GM23338 (cell line): ENCODE measurements around the gene EMC6. TPM values are rescaled to one million over a fixed set of nuclear protein-coding genes. Genes with fewer than 3 reads are reported as not detected.
A peak's percentile ranks its signal among the peaks of the same experiment; 100 is the strongest.

Experiments
- ATAC-seq: fragments of 200-7000 bp; cut with Tn5 transposase; 3 replicates; pipeline ENCODE4 v1.9.1; 2020
- DNase-seq: peaks from one replicate; pipeline ENCODE4 v3.0.0-alpha.2; 2015; ENCODE audit warnings: low spot score
- H2AFZ ChIP-seq: fragments of 200-600 bp; sonication (generic); 2 replicates; pipeline ENCODE4 v1.8.0; 2016; ENCODE audit warnings: antibody characterized with exemption, mild to moderate bottlenecking, moderate library complexity
- H3F3A ChIP-seq: fragments of 200-600 bp; sonication (generic); replicated peaks from 2 replicates; pipeline ENCODE4 v1.8.0; 2017; ENCODE audit warnings: antibody characterized with exemption, mixed run types, low read depth
- H3K27ac ChIP-seq: fragments of 200-600 bp; sonication (generic); 2 replicates; pipeline ENCODE4 v1.6.1; 2016; ENCODE audit warnings: low read depth
- H3K27me3 ChIP-seq: fragments of 200-600 bp; sonication (generic); 2 replicates; pipeline ENCODE4 v1.8.0; 2016; ENCODE audit warnings: mild to moderate bottlenecking, mixed run types, moderate library complexity; ENCODE audit not compliant: insufficient read depth
- H3K36me3 ChIP-seq: fragments of 200-600 bp; sonication (generic); 2 replicates; pipeline ENCODE4 v1.8.0; 2016; ENCODE audit warnings: mild to moderate bottlenecking; ENCODE audit not compliant: insufficient read depth
- H3K4me1 ChIP-seq: fragments of 200-600 bp; sonication (generic); 2 replicates; pipeline ENCODE4 v1.8.0; 2016; ENCODE audit warnings: mild to moderate bottlenecking, moderate library complexity; ENCODE audit not compliant: insufficient read depth
- H3K4me2 ChIP-seq: fragments of 200-600 bp; sonication (generic); 2 replicates; pipeline ENCODE4 v1.7.1; 2017; ENCODE audit warnings: mixed run types
- H3K4me3 ChIP-seq: fragments of 200-600 bp; sonication (generic); 2 replicates; pipeline ENCODE4 v1.6.1; 2016; ENCODE audit warnings: mixed run types
- H3K79me2 ChIP-seq: fragments of 200-600 bp; sonication (generic); replicated peaks from 2 replicates; pipeline ENCODE4 v1.8.0; 2017; ENCODE audit warnings: mild to moderate bottlenecking; ENCODE audit not compliant: insufficient read depth
- H3K9me2 ChIP-seq: fragments of 200-600 bp; sonication (generic); 2 replicates; pipeline ENCODE4 v1.8.0; 2017; ENCODE audit not compliant: insufficient read depth
- H4K20me1 ChIP-seq: fragments of 200-600 bp; sonication (generic); replicated peaks from 2 replicates; pipeline ENCODE4 v1.8.0; 2017; ENCODE audit warnings: mild to moderate bottlenecking; ENCODE audit not compliant: insufficient read depth
- H3K27ac Mint-ChIP-seq: 2 replicates; pipeline ENCODE4 v1.8.0; 2020; ENCODE audit warnings: inconsistent platforms, mild to moderate bottlenecking, moderate library complexity, mixed read lengths
- H3K27me3 Mint-ChIP-seq: 3 replicates; pipeline ENCODE4 v1.8.0; 2022; ENCODE audit warnings: low read depth, mild to moderate bottlenecking, moderate library complexity, mixed read lengths, inconsistent platforms; ENCODE audit not compliant: insufficient read depth, poor library complexity
- H3K36me3 Mint-ChIP-seq: 3 replicates; pipeline ENCODE4 v1.8.0; 2021; ENCODE audit warnings: low read depth, mild to moderate bottlenecking, inconsistent platforms, moderate library complexity, mixed read lengths
- H3K4me1 Mint-ChIP-seq: 3 replicates; pipeline ENCODE4 v1.8.0; 2020; ENCODE audit warnings: mild to moderate bottlenecking, inconsistent platforms, mixed read lengths
- H3K4me3 Mint-ChIP-seq: 3 replicates; pipeline ENCODE4 v1.8.0; 2021; ENCODE audit warnings: moderate library complexity, mild to moderate bottlenecking, inconsistent platforms, mixed read lengths
- H3K9me3 Mint-ChIP-seq: 3 replicates; pipeline ENCODE4 v1.8.0; 2020; ENCODE audit warnings: moderate library complexity, mild to moderate bottlenecking, inconsistent platforms, mixed read lengths
- CREB1 ChIP-seq: fragments of 250-450 bp; sonication (Bioruptor Pico); IDR thresholded peaks from 2 replicates; pipeline ENCODE4 v1.5.0; 2020; ENCODE audit warnings: low read depth, mild to moderate bottlenecking, moderate library complexity
- EZH2 ChIP-seq: fragments of 200-600 bp; sonication (generic); IDR thresholded peaks from one replicate; pipeline ENCODE4 v1.8.0; 2017; ENCODE audit warnings: antibody characterized with exemption, mild to moderate bottlenecking, low read depth; ENCODE audit not compliant: unreplicated experiment
- EZH2phosphoT487 ChIP-seq: fragments of 200-600 bp; sonication (generic); IDR thresholded peaks from one replicate; pipeline ENCODE4 v1.8.1; 2018; ENCODE audit warnings: antibody characterized with exemption; ENCODE audit not compliant: unreplicated experiment
- JUNB ChIP-seq: IDR thresholded peaks from one replicate; pipeline ENCODE4 v1.6.1; 2016; ENCODE audit warnings: antibody characterized with exemption; ENCODE audit not compliant: unreplicated experiment
- NANOG ChIP-seq: IDR thresholded peaks from 2 replicates; pipeline ENCODE4 v1.6.1; 2016; ENCODE audit warnings: antibody characterized with exemption, borderline replicate concordance
- POLR2AphosphoS5 ChIP-seq: IDR thresholded peaks from 2 replicates; pipeline ENCODE4 v1.6.1; 2016; ENCODE audit warnings: antibody characterized with exemption, low read depth
- ZNF114 ChIP-seq: fragments of 250-450 bp; sonication (Bioruptor Pico); IDR thresholded peaks from 2 replicates; pipeline ENCODE4 v1.5.0; 2020; ENCODE audit warnings: mild to moderate bottlenecking, moderate library complexity
- ZNF331 ChIP-seq: fragments of 250-450 bp; sonication (Bioruptor Pico); IDR thresholded peaks from 2 replicates; pipeline ENCODE4 v1.5.0; 2020; ENCODE audit warnings: low read depth, mild to moderate bottlenecking, moderate library complexity
- polyA plus RNA-seq: library from polyadenylated mRNA; unstranded; fragments of >200 nt; fragmentation: Nextera tagmentation; extraction: Ambion mirVana; gene quantifications from 2 replicates; pipeline ENCODE4 v1.2.1, GENCODE V29; 2016
- total RNA-seq: library from RNA; depleted of rRNA; stranded (reverse); fragments of >200 nt; shearing (Covaris generic); gene quantifications from 2 replicates; pipeline ENCODE4 v1.2.3, GENCODE V29; 2014
- TF ChIP-seq, protein P1 (sequence below): IDR thresholded peaks from one replicate; pipeline ENCODE4 v1.6.1; 2018; ENCODE audit warnings: antibody characterized with exemption; ENCODE audit not compliant: unreplicated experiment
- TF ChIP-seq, protein P2 (sequence below): fragments of 250-450 bp; sonication (Bioruptor Pico); IDR thresholded peaks from 2 replicates; pipeline ENCODE4 v1.5.0; 2020; ENCODE audit warnings: mild to moderate bottlenecking, moderate library complexity
- TF ChIP-seq, protein P3 (sequence below): IDR thresholded peaks from 2 replicates; pipeline ENCODE4 v1.6.1; 2016; ENCODE audit warnings: antibody characterized with exemption
- TF ChIP-seq, protein P4 (sequence below), 2 experiments: fragments of 200-600 bp in 1 of 2; sonication (generic) in 1 of 2; conservative IDR thresholded peaks; 2 replicates each; pipeline versions ENCODE4 v1.5.1 to v1.6.1; 2016 to 2017; ENCODE audit warnings: antibody characterized with exemption in 2 of 2, low read depth in 2 of 2, mild to moderate bottlenecking in 2 of 2, moderate library complexity in 1 of 2

The EMC6 gene
- total and polyA plus RNA-seq, 2 experiments from 2014 or later = 48.0 to 230 TPM

DNA sequence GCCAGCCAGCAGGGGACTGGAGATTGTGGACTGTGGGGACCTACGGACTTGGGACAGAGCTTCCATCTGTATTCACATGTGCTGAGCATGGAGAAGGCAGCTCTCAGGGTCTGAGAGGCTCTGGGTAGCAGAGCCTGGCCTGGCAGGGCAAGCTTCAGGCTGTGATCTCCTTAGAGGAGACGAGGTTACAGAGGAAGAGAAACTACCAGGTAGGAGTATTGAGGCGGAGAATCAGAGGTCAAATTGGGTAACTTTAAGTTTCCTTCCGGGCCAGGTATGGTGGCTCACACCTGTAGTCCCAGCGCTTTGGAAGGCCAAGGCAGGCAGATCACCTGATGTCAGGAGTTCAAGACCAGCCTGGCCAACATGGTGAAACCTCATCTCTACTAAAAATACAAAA is 23.3 kb upstream of the EMC6 start (continued):
- TF ChIP-seq, protein P1, sequence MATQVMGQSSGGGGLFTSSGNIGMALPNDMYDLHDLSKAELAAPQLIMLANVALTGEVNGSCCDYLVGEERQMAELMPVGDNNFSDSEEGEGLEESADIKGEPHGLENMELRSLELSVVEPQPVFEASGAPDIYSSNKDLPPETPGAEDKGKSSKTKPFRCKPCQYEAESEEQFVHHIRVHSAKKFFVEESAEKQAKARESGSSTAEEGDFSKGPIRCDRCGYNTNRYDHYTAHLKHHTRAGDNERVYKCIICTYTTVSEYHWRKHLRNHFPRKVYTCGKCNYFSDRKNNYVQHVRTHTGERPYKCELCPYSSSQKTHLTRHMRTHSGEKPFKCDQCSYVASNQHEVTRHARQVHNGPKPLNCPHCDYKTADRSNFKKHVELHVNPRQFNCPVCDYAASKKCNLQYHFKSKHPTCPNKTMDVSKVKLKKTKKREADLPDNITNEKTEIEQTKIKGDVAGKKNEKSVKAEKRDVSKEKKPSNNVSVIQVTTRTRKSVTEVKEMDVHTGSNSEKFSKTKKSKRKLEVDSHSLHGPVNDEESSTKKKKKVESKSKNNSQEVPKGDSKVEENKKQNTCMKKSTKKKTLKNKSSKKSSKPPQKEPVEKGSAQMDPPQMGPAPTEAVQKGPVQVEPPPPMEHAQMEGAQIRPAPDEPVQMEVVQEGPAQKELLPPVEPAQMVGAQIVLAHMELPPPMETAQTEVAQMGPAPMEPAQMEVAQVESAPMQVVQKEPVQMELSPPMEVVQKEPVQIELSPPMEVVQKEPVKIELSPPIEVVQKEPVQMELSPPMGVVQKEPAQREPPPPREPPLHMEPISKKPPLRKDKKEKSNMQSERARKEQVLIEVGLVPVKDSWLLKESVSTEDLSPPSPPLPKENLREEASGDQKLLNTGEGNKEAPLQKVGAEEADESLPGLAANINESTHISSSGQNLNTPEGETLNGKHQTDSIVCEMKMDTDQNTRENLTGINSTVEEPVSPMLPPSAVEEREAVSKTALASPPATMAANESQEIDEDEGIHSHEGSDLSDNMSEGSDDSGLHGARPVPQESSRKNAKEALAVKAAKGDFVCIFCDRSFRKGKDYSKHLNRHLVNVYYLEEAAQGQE = no peak
- no peak for TF ChIP-seq EZH2
- TF ChIP-seq NANOG = no peak
- no peak for TF ChIP-seq ZNF331

DNA sequence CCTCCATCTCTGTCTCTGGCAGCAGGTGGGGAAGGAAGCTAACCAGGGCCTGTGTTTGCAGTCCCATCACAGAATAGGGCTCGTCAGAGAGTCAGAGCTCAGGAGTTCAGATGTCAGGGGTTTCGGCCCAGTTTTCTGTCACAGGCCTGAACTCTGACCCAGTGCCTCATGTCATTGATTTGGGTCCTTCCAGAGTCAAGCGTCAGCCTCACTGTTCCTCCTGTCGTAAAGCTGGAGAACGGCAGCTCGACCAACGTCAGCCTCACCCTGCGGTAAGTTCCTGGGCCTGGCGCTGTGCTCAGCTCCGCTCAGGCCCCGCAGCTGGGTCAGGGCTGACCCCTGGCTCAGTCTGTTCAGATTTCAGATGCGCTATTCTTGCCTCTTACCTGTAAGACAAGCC is 21.4 kb upstream of the EMC6 start:
- Histone ChIP-seq H3K9me2 (no peaks in the 10 kb centered on the region), H3K79me2 (no peaks in the 10 kb centered on the region), H3F3A (no peaks in the 10 kb centered on the region), H3K4me1 (no peaks in the 10 kb centered on the region), H3K4me3 (no peak overlapping the region), H4K20me1 (no peaks in the 10 kb centered on the region), H3K36me3 (no peaks in the 10 kb centered on the region), H3K4me2 (no peak overlapping the region), H3K27ac (no peak overlapping the region), H2AFZ (no peak overlapping the region), H3K27me3 (no peaks in the 10 kb centered on the region)
- DNase-seq (no peak), ATAC-seq (peak; percentile 25; the same call in 2 of the 3 replicates)
- Mint-ChIP-seq H3K9me3 (no peaks in the 10 kb centered on the region), H3K4me1 (no peaks in the 10 kb centered on the region; the same call in 2 of the 3 replicates), H3K27me3 (peaks cover 2% of the 10 kb centered on the region), H3K27ac (no peak overlapping the region), H3K4me3 (no peak overlapping the region), H3K36me3 (peaks cover 13% of the 10 kb centered on the region; the same call in 2 of the 3 replicates)
- TF ChIP-seq, protein P2, sequence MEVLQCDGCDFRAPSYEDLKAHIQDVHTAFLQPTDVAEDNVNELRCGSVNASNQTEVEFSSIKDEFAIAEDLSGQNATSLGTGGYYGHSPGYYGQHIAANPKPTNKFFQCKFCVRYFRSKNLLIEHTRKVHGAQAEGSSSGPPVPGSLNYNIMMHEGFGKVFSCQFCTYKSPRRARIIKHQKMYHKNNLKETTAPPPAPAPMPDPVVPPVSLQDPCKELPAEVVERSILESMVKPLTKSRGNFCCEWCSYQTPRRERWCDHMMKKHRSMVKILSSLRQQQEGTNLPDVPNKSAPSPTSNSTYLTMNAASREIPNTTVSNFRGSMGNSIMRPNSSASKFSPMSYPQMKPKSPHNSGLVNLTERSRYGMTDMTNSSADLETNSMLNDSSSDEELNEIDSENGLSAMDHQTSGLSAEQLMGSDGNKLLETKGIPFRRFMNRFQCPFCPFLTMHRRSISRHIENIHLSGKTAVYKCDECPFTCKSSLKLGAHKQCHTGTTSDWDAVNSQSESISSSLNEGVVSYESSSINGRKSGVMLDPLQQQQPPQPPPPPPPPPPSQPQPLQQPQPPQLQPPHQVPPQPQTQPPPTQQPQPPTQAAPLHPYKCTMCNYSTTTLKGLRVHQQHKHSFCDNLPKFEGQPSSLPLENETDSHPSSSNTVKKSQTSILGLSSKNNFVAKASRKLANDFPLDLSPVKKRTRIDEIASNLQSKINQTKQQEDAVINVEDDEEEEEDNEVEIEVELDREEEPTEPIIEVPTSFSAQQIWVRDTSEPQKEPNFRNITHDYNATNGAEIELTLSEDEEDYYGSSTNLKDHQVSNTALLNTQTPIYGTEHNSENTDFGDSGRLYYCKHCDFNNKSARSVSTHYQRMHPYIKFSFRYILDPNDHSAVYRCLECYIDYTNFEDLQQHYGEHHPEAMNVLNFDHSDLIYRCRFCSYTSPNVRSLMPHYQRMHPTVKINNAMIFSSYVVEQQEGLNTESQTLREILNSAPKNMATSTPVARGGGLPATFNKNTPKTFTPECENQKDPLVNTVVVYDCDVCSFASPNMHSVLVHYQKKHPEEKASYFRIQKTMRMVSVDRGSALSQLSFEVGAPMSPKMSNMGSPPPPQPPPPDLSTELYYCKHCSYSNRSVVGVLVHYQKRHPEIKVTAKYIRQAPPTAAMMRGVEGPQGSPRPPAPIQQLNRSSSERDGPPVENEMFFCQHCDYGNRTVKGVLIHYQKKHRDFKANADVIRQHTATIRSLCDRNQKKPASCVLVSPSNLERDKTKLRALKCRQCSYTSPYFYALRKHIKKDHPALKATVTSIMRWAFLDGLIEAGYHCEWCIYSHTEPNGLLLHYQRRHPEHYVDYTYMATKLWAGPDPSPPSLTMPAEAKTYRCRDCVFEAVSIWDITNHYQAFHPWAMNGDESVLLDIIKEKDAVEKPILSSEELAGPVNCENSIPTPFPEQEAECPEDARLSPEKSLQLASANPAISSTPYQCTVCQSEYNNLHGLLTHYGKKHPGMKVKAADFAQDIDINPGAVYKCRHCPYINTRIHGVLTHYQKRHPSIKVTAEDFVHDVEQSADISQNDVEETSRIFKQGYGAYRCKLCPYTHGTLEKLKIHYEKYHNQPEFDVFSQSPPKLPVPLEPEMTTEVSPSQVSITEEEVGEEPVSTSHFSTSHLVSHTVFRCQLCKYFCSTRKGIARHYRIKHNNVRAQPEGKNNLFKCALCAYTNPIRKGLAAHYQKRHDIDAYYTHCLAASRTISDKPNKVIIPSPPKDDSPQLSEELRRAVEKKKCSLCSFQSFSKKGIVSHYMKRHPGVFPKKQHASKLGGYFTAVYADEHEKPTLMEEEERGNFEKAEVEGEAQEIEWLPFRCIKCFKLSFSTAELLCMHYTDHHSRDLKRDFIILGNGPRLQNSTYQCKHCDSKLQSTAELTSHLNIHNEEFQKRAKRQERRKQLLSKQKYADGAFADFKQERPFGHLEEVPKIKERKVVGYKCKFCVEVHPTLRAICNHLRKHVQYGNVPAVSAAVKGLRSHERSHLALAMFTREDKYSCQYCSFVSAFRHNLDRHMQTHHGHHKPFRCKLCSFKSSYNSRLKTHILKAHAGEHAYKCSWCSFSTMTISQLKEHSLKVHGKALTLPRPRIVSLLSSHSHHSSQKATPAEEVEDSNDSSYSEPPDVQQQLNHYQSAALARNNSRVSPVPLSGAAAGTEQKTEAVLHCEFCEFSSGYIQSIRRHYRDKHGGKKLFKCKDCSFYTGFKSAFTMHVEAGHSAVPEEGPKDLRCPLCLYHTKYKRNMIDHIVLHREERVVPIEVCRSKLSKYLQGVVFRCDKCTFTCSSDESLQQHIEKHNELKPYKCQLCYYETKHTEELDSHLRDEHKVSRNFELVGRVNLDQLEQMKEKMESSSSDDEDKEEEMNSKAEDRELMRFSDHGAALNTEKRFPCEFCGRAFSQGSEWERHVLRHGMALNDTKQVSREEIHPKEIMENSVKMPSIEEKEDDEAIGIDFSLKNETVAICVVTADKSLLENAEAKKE = no peak
- no peak for TF ChIP-seq ZNF331
- no peak for TF ChIP-seq CREB1 (CRISPR knock-in tag)
- no peak for TF ChIP-seq JUNB
- no peak for TF ChIP-seq NANOG
- TF ChIP-seq ZNF114 (CRISPR knock-in tag) = no peak
- TF ChIP-seq, protein P3, sequence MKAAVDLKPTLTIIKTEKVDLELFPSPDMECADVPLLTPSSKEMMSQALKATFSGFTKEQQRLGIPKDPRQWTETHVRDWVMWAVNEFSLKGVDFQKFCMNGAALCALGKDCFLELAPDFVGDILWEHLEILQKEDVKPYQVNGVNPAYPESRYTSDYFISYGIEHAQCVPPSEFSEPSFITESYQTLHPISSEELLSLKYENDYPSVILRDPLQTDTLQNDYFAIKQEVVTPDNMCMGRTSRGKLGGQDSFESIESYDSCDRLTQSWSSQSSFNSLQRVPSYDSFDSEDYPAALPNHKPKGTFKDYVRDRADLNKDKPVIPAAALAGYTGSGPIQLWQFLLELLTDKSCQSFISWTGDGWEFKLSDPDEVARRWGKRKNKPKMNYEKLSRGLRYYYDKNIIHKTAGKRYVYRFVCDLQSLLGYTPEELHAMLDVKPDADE = no peak
- TF ChIP-seq EZH2 = no peak
- TF ChIP-seq, protein P4, sequence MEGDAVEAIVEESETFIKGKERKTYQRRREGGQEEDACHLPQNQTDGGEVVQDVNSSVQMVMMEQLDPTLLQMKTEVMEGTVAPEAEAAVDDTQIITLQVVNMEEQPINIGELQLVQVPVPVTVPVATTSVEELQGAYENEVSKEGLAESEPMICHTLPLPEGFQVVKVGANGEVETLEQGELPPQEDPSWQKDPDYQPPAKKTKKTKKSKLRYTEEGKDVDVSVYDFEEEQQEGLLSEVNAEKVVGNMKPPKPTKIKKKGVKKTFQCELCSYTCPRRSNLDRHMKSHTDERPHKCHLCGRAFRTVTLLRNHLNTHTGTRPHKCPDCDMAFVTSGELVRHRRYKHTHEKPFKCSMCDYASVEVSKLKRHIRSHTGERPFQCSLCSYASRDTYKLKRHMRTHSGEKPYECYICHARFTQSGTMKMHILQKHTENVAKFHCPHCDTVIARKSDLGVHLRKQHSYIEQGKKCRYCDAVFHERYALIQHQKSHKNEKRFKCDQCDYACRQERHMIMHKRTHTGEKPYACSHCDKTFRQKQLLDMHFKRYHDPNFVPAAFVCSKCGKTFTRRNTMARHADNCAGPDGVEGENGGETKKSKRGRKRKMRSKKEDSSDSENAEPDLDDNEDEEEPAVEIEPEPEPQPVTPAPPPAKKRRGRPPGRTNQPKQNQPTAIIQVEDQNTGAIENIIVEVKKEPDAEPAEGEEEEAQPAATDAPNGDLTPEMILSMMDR (conservative IDR thresholded peaks at IDR 0.05; ENCODE audit: low read depth in 2 of 2) = no peak
- TF ChIP-seq POLR2AphosphoS5 = no peak
- TF ChIP-seq EZH2phosphoT487 = no peak
